HG02759 (cell line): Measurements from ENCODE around the gene NHEJ1.

Experiments
- ATAC-seq: cut with Tn5 transposase; IDR thresholded peaks from one replicate; pipeline ENCODE4 v1.9.1; 2021; ENCODE audit warnings: mild to moderate bottlenecking, moderate library complexity; ENCODE audit not compliant: unreplicated experiment

The NHEJ1 gene

GRCh38 chr2:219034823-219035222 is 125.8 kb downstream of the NHEJ1 start:
- ATAC-seq = no peak

- no peak for ATAC-seq
These were observed 128.4 kb downstream of the NHEJ1 start for GRCh38 chr2:219032051-219032745.

- no peak for ATAC-seq
These were observed 129.4 kb downstream of the NHEJ1 start for GRCh38 chr2:219031005-219031738.

- ATAC-seq = no peak
These were observed 130.3 kb downstream of the NHEJ1 start for GRCh38 chr2:219030177-219030940.

- peak; percentile 78 for ATAC-seq
These were observed 130.8 kb downstream of the NHEJ1 start for GRCh38 chr2:219029829-219030165.

- no peak for ATAC-seq
These were observed 131.4 kb downstream of the NHEJ1 start for GRCh38 chr2:219028996-219029828.

GRCh38 chr2:219028141-219028540 is 132.5 kb downstream of the NHEJ1 start:
- ATAC-seq = no peak

GRCh38 chr2:219027511-219028055 is 133.0 kb downstream of the NHEJ1 start:
- ATAC-seq = no peak

- no peak for ATAC-seq
These were observed 133.7 kb downstream of the NHEJ1 start for GRCh38 chr2:219026946-219027345.

- ATAC-seq = no peak
These were observed 134.7 kb downstream of the NHEJ1 start for GRCh38 chr2:219025637-219026585.
